K562 (cell line): ENCODE results near the gene CRACR2B. TPM values are rescaled to one million over a fixed set of nuclear protein-coding genes. Genes with fewer than 3 reads are reported as not detected.

ENCODE experiments used
- ATAC-seq: fragments of 200-7000 bp; cut with Tn5 transposase; 3 replicates; pipeline ENCODE4 v1.9.1; 2020; ENCODE audit warnings: moderate library complexity
- BruUV-seq: library from RNA; stranded (reverse); fragments of 400-500 nt; replicated peaks from 2 replicates; lab custom pipeline; 2021; lab: Mats Ljungman, UMichigan
- CTCF ChIA-PET: fragments of 300-600 bp; formaldehyde crosslinking; extraction: SDS; loops from one replicate; lab custom pipeline; 2021; ENCODE audit warnings: low intra/inter-chr PET ratio; lab: Yijun Ruan, JAX
- POLR2A ChIA-PET: fragments of 300-600, 350-650 bp; sonication (Branson Sonifier 250); formaldehyde crosslinking; extraction: SDS; loops from one replicate; lab custom pipeline; 2021; ENCODE audit warnings: antibody characterized with exemption, inconsistent platforms; lab: Yijun Ruan, JAX
- DNase-seq, 4 experiments: peaks; one replicate each; pipeline versions ENCODE4 v3.0.0 to v3.0.0-alpha.2; 2011 to 2018; ENCODE audit warnings: low spot score in 3 of 4, mixed read lengths in 3 of 4; ENCODE audit errors: extremely low read depth in 1 of 4
- FAIRE-seq: peaks from 2 replicates; lab custom pipeline; 2011; peaks lifted over from hg19 to GRCh38; lab: Jason Lieb, UNC
- H2AFZ ChIP-seq: 2 replicates; pipeline ENCODE4 v1.6.0; 2011; ENCODE audit warnings: low read depth, low read length, control low read depth, inconsistent platforms
- H3K27ac ChIP-seq: fragments of 200-600 bp; 3 replicates; pipeline ENCODE4 v1.8.0; 2011; ENCODE audit warnings: low read depth, mild to moderate bottlenecking, control low read depth, inconsistent platforms, low read length, moderate library complexity, mixed read lengths; ENCODE audit errors: extremely low read depth
- H3K27me3 ChIP-seq, 2 experiments: fragments of 300-600 bp in 1 of 2; 2 replicates in 1 of 2; 3 replicates in 1 of 2; pipeline versions ENCODE4 v1.6.0 to v1.8.0; 2011; ENCODE audit warnings: inconsistent platforms in 2 of 2, low read length in 2 of 2, mild to moderate bottlenecking in 1 of 2, mixed read lengths in 1 of 2, moderate library complexity in 1 of 2; ENCODE audit not compliant: control insufficient read depth in 2 of 2, insufficient read depth in 2 of 2
- H3K36me3 ChIP-seq: fragments of 300-600 bp; 3 replicates; pipeline ENCODE4 v1.8.0; 2011; ENCODE audit warnings: mild to moderate bottlenecking, low read length, inconsistent platforms; ENCODE audit not compliant: control insufficient read depth, insufficient read depth
- H3K4me1 ChIP-seq, 2 experiments: fragments of 200-600 bp in 1 of 2; replicated peaks in 1 of 2; 2 replicates in 1 of 2; 3 replicates in 1 of 2; pipeline versions ENCODE4 v1.5.1 to v1.8.0; 2011; ENCODE audit warnings: inconsistent platforms in 2 of 2, low read length in 2 of 2, mild to moderate bottlenecking in 1 of 2, mixed read lengths in 1 of 2, moderate library complexity in 1 of 2; ENCODE audit not compliant: control insufficient read depth in 2 of 2, insufficient read depth in 2 of 2
- H3K4me2 ChIP-seq: 2 replicates; pipeline ENCODE4 v1.6.1; 2011; ENCODE audit warnings: low read length, control low read depth, inconsistent platforms, mixed read lengths; ENCODE audit not compliant: insufficient read depth
- H3K4me3 ChIP-seq: fragments of 200-600 bp; sonication (generic), shearing (Covaris generic); 2 replicates; pipeline ENCODE4 v1.5.1; 2016; ENCODE audit warnings: control low read depth, inconsistent platforms
- H3K79me2 ChIP-seq: fragments of 200-600 bp; 3 replicates; pipeline ENCODE4 v1.8.0; 2011; ENCODE audit warnings: low read length, inconsistent platforms; ENCODE audit not compliant: control insufficient read depth, insufficient read depth
- H3K9ac ChIP-seq, 2 experiments: 2 replicates each; pipeline versions ENCODE4 v1.6.0 to v1.6.1; 2011; ENCODE audit warnings: low read depth in 2 of 2, low read length in 2 of 2, control low read depth in 1 of 2, inconsistent platforms in 1 of 2, mild to moderate bottlenecking in 1 of 2, mixed read lengths in 1 of 2; ENCODE audit not compliant: insufficient read depth in 1 of 2
- H3K9me1 ChIP-seq: one replicate; pipeline ENCODE4 v1.6.0; 2011; ENCODE audit warnings: inconsistent platforms, mild to moderate bottlenecking, low read length, moderate library complexity; ENCODE audit not compliant: control insufficient read depth, insufficient read depth
- H3K9me3 ChIP-seq: replicated peaks from 2 replicates; pipeline ENCODE4 v1.5.1; 2011; ENCODE audit warnings: low read depth, low read length, inconsistent platforms; ENCODE audit not compliant: control insufficient read depth, insufficient read depth
- H4K20me1 ChIP-seq: replicated peaks from 2 replicates; pipeline ENCODE4 v1.6.1; 2011; ENCODE audit warnings: low read length, inconsistent platforms, mixed read lengths; ENCODE audit not compliant: control insufficient read depth, insufficient read depth
- HDAC3 ChIP-seq: fragments of 450-650 bp; IDR thresholded peaks from 2 replicates; pipeline ENCODE4 v1.6.1; 2018; ENCODE audit warnings: borderline replicate concordance, mild to moderate bottlenecking, moderate library complexity; ENCODE audit not compliant: partially characterized antibody
- JUN ChIP-seq, 2 experiments: sonication (generic) in 1 of 2; formaldehyde crosslinking in 1 of 2; IDR thresholded peaks; 2 replicates each; pipeline versions ENCODE4 v1.6.1 to v1.8.0; 2012 to 2022; ENCODE audit warnings: borderline replicate concordance in 2 of 2, mild to moderate bottlenecking in 2 of 2, improper control_type of control experiment in 1 of 2, low read depth in 1 of 2, low read length in 1 of 2, missing genetic modification reagents in 1 of 2
- POLR2A ChIP-seq: fragments of 450-650 bp; conservative IDR thresholded peaks from 2 replicates; pipeline ENCODE4 v1.6.1; 2016
- POLR2AphosphoS2 ChIP-seq: IDR thresholded peaks from 2 replicates; pipeline ENCODE4 v1.6.1; 2012; ENCODE audit warnings: low read length, improper control_type of control experiment
- POLR2G ChIP-seq: fragments of 200-400 bp; formaldehyde crosslinking; IDR thresholded peaks from 2 replicates; pipeline ENCODE4 v1.6.1; 2017; ENCODE audit warnings: low read depth, mild to moderate bottlenecking, antibody characterized with exemption, low read length, moderate library complexity
- RBFOX2 ChIP-seq: fragments of 200-400 bp; formaldehyde crosslinking; IDR thresholded peaks from 2 replicates; pipeline ENCODE4 v1.6.1; 2017; ENCODE audit warnings: low read depth, mild to moderate bottlenecking, low read length, moderate library complexity
- TBP ChIP-seq: optimal IDR thresholded peaks from 2 replicates; pipeline ENCODE3; 2011; ENCODE audit warnings: low read depth, low read length, improper control_type of control experiment
- ZC3H11A ChIP-seq: IDR thresholded peaks from 2 replicates; pipeline ENCODE4 v1.6.1; 2012; ENCODE audit warnings: low read depth, low read length, improper control_type of control experiment
- ZNF175 ChIP-seq: fragments of 200-800 bp; sonication (Bioruptor generic); IDR thresholded peaks from 2 replicates; pipeline ENCODE4 v1.6.1; 2016; ENCODE audit warnings: low read depth, mild to moderate bottlenecking, missing genetic modification characterization, missing compliant biosample characterization
- ZNF354B ChIP-seq: fragments of 250-450 bp; sonication (Bioruptor Pico); IDR thresholded peaks from 2 replicates; pipeline ENCODE4 v1.4.0; 2020
- WGBS: fragments of 100-300 bp; shearing (Covaris generic); methylation state at CpG from one replicate; pipeline ENCODE4 v1.1.6; 2016; ENCODE audit warnings: low coverage, mixed read lengths; ENCODE audit not compliant: insufficient coverage; ENCODE audit errors: missing lambda C conversion rate; 5-methylcytosine and 5-hydroxymethylcytosine counted together
- in situ Hi-C: fragments of 300-500 bp; cut with MboI; formaldehyde crosslinking; loops from 4 replicates; pipeline ENCODE4 v1.15.0; 2018; ENCODE audit warnings: inconsistent platforms, mixed read lengths
- intact Hi-C: fragments of 100-400 bp; cut with micrococcal nuclease; formaldehyde crosslinking; loops from 2 replicates; pipeline ENCODE4 v1.14.2; 2022
- polyA plus RNA-seq, 8 experiments: library from polyadenylated mRNA; depleted of rRNA in 4 of 8; stranded (reverse) in 5 of 8; unstranded in 3 of 8; fragments of >200 nt; fragmentation: Nextera tagmentation in 2 of 8; fragmentation: Illumina TruSeq in 1 of 8; extraction: Ambion mirVana in 2 of 8; extraction: Trizol in 1 of 8; gene quantifications; 2 replicates each; pipeline versions ENCODE4 v1.2.1 to v1.2.3, GENCODE V29; 2011 to 2014; ENCODE audit warnings: inconsistent platforms in 1 of 8, missing spikeins in 1 of 8
- total RNA-seq, 7 experiments: library from RNA; depleted of rRNA in 6 of 7; stranded (reverse); fragments of >200 nt in 6 of 7; fragmentation: Illumina TruSeq in 2 of 7; extraction: Trizol in 2 of 7; gene quantifications; 2 replicates each; pipeline versions ENCODE4 v1.2.1 to v1.2.3, GENCODE V29; 2011 to 2021; ENCODE audit warnings: low replicate concordance in 1 of 7
- TF ChIP-seq, protein P1 (sequence below): sonication (generic); formaldehyde crosslinking; IDR thresholded peaks from 2 replicates; pipeline ENCODE4 v1.8.1; 2023; ENCODE audit warnings: mild to moderate bottlenecking, missing genetic modification reagents

The CRACR2B gene
- total and polyA plus RNA-seq, 9 of the 15 experiments (the other 6 are each of a cell fraction or from before 2014, with no cell fraction given) = 0.10 to 51.0 (median 6.0) TPM

DNA sequence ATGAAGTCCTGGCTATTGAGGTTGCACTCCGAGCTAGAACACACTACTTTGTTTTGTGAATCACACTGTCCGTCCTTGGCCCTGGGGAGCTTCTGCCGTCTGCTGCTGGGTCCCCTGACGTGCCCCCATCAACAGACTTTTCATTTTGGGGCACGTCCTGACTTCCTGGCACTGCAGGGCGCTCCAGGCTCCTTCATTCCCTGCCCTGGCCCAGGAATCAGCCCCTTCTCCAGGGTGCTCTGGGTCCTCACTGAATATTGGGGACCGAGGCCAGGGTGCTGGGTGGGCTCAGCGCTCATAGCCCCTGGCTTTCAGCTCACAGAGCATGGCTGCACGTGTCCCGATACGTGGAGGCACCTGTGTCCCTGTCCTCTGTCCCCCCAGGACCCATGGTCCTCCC is 37.2 kb downstream of the CRACR2B start:
- Histone ChIP-seq H3K27me3 (no peaks in the 10 kb centered on the region), H3K9me1 (peaks cover 5% of the 10 kb centered on the region), H3K36me3 (peaks cover 17% of the 10 kb centered on the region; the same call in 1 of the 3 replicates), H3K9ac (no peak overlapping the region), H3K4me1 (peaks cover 8 to 96% of the 10 kb centered on the region in 2 experiments), H4K20me1 (peaks cover 21% of the 10 kb centered on the region), H2AFZ (no peak overlapping the region), H3K4me2 (no peak overlapping the region), H3K9me3 (no peaks in the 10 kb centered on the region), H3K27ac (no peak overlapping the region), H3K4me3 (no peak overlapping the region), H3K79me2 (no peaks in the 10 kb centered on the region)
- in situ Hi-C loops (no loop called here), intact Hi-C loops (no loop called here)
- no peak for ATAC-seq
- CTCF ChIA-PET = no interaction called here
- DNase-seq = no peak
- no peak for FAIRE-seq
- POLR2A ChIA-PET = interaction anchor here (0.7 kb wide), 1 partner anchor 625 kb away, joined by 6 read pairs; no protein-coding TSS in a partner anchor
- TF ChIP-seq RBFOX2 (0 out of 2 replicates have a peak, but pooled peaks have one; percentile 5), ZNF175 (CRISPR knock-in tag) (no peak), TBP (no peak)
- no TSS peak for BruUV-seq
- 57% methylated on average over 9 of the region's 11 CpGs for WGBS

DNA sequence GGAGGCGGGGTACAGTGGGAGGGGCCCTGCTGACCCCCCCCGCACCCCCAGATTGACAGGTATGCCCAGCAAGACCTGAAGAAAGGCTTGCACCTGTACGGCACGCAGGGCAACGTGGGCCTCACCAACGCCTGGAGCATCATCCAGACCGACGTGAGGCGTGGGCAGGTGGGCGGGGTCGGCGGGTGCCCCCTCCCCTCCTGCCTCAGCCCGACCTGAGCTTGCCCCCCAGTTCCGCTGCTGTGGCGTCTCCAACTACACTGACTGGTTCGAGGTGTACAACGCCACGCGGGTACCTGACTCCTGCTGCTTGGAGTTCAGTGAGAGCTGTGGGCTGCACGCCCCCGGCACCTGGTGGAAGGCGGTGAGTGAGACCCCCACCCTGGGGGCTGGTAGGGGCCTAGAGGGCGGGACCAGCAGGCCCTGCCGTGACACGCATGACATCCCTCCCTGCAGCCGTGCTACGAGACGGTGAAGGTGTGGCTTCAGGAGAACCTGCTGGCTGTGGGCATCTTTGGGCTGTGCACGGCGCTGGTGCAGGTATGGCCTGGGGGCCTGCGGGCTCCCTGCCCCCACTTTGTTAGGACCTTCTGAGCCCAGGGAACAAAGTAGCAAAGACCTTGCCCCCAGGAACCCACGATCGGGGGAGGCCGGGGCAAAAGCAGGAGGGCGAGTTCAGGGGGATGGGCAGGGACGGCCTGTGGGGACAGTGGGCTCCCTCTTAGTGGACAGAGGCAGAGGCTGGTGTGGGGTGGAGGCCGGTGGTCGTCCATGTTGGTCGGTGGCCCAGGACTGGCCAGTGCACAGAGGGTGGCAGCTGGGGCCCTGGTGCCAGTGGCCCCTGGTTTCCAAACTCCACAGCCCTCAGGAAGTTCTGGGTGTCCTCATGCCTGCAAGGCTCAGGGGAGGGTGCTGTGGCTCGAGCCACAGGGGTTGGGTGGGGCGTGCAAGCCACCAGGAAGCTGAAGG is 38.0 kb downstream of the CRACR2B start:
- ATAC-seq = no peak
- ChIA-PET CTCF (no interaction called here), POLR2A (no interaction called here)
- no TSS peak for BruUV-seq
- Histone ChIP-seq H3K4me3 (no peak overlapping the region), H3K36me3 (peaks cover 23% of the 10 kb centered on the region; the same call in 1 of the 3 replicates), H3K4me1 (peaks cover 8 to 96% of the 10 kb centered on the region in 2 experiments), H3K27me3 (no peaks in the 10 kb centered on the region), H4K20me1 (peaks cover 21% of the 10 kb centered on the region), H2AFZ (no peak overlapping the region), H3K79me2 (no peaks in the 10 kb centered on the region), H3K27ac (no peak overlapping the region), H3K4me2 (no peak overlapping the region), H3K9me1 (peaks cover 5% of the 10 kb centered on the region), H3K9ac (peak overlapping the region in 1 of 2 experiments; percentile 45; a peak in 1 of 4 replicates), H3K9me3 (no peaks in the 10 kb centered on the region)
- 79% methylated on average over 28 of the region's 41 CpGs for WGBS
- intact Hi-C loops = no loop called here
- no peak for FAIRE-seq
- no peak for DNase-seq
- in situ Hi-C loops = no loop called here
- TF ChIP-seq, protein P1, sequence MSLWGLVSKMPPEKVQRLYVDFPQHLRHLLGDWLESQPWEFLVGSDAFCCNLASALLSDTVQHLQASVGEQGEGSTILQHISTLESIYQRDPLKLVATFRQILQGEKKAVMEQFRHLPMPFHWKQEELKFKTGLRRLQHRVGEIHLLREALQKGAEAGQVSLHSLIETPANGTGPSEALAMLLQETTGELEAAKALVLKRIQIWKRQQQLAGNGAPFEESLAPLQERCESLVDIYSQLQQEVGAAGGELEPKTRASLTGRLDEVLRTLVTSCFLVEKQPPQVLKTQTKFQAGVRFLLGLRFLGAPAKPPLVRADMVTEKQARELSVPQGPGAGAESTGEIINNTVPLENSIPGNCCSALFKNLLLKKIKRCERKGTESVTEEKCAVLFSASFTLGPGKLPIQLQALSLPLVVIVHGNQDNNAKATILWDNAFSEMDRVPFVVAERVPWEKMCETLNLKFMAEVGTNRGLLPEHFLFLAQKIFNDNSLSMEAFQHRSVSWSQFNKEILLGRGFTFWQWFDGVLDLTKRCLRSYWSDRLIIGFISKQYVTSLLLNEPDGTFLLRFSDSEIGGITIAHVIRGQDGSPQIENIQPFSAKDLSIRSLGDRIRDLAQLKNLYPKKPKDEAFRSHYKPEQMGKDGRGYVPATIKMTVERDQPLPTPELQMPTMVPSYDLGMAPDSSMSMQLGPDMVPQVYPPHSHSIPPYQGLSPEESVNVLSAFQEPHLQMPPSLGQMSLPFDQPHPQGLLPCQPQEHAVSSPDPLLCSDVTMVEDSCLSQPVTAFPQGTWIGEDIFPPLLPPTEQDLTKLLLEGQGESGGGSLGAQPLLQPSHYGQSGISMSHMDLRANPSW (CRISPR knock-in tag) = no peak
- TF ChIP-seq HDAC3 (no peak), POLR2AphosphoS2 (peak; percentile 34; the same call in 1 of the 2 replicates), JUN (IDR thresholded peaks at IDR 0.05; ENCODE audit: borderline replicate concordance, low read depth, low read length) (no peak), JUN (CRISPR knock-in tag; IDR thresholded peaks at IDR 0.05; ENCODE audit: borderline replicate concordance) (no peak), ZC3H11A (no peak), POLR2A (peak; percentile 58), ZNF354B (CRISPR knock-in tag) (no peak), POLR2G (peak; percentile 71)
